Activated T-cell treated with anti-CD3 and anti-CD28 coated beads for 48 hours (primary cell): ENCODE results near the gene PDE6A.

Source experiments
- DNase-seq: peaks from one replicate; pipeline ENCODE4 v3.0.0-alpha.2; 2020; ENCODE audit warnings: low read depth

Gene PDE6A

GRCh38 chr5:149810856-149811255 is 133.7 kb downstream of the PDE6A start:
- DNase-seq, result no peak

GRCh38 chr5:149809931-149810691 is 134.5 kb downstream of the PDE6A start:
- DNase-seq, result no peak

- DNase-seq, result no peak
Observed at GRCh38 chr5:149808264-149808982, 136.2 kb downstream of the PDE6A start.
